Measurements from ENCODE around the gene OSBPL9.

- TF ChIP-seq CTCF (IDR thresholded peaks at IDR 0.05 in 2 of 3, conservative IDR thresholded peaks at IDR 0.05 in 1 of 3; ENCODE audit: borderline replicate concordance in 1 of 3, insufficient read depth in 1 of 3, low read depth in 2 of 3, low read length in 2 of 3) (no peak), YY1 (IDR thresholded peaks at IDR 0.05; ENCODE audit: extremely low read depth, insufficient replicate concordance, low read depth, low read length) (no peak), CBX3 (IDR thresholded peaks at IDR 0.05; ENCODE audit: low read depth) (no peak)
These were observed 111.8 kb downstream of the OSBPL9 start for GRCh38 chr1:51728611-51729155.
